ENCODE measurements around the gene TSBP1. TPM values are rescaled to one million over a fixed set of nuclear protein-coding genes. Genes with fewer than 3 reads are reported as not detected.
A peak's percentile ranks its signal among the peaks of the same experiment; 100 is the strongest.

The TSBP1 gene
- not detected for total RNA-seq

GRCh38 chr6:32371803-32372202, at the start of gene TSBP1:
TSBP1 (minus strand) TSS chr6:32371903; CDS start chr6:32371706, 197 bp downstream.
- peak within 1 kb of the TSS in 1 of 2 donors; percentile 51 for H3K4me3 Mint-ChIP-seq
- peaks cover 30% of the 10 kb centered on the region for H3K27me3 Mint-ChIP-seq (ENCODE audit: low read depth)
- peaks cover 7% of the 10 kb centered on the region for H3K4me1 Mint-ChIP-seq (ENCODE audit: low read depth)
- no peak for DNase-seq
- H3K27ac Mint-ChIP-seq: peak within 1 kb of the TSS; percentile 77
- ATAC-seq (replicated peaks in 1 of 2): no peak
- H3K9me3 Mint-ChIP-seq: no peaks in the 10 kb centered on the region
- H3K36me3 Mint-ChIP-seq (ENCODE audit: insufficient read depth in 2 of 2): no peaks in the 10 kb centered on the region

GRCh38 chr6:32416036-32416435, 44.3 kb upstream of the TSBP1 start:
- DNase-seq (no peak), ATAC-seq (replicated peaks in 1 of 2) (no peak)
- Mint-ChIP-seq H3K9me3 (no peaks in the 10 kb centered on the region), H3K4me1 (ENCODE audit: low read depth) (peaks cover 13% of the 10 kb centered on the region), H3K4me3 (no peak overlapping the region), H3K27me3 (ENCODE audit: low read depth) (peaks cover 74% of the 10 kb centered on the region), H3K36me3 (ENCODE audit: insufficient read depth in 2 of 2) (no peaks in the 10 kb centered on the region), H3K27ac (no peak overlapping the region)

- H3K9me3 Mint-ChIP-seq: no peaks in the 10 kb centered on the region
- H3K27ac Mint-ChIP-seq: no peak overlapping the region
- no peaks in the 10 kb centered on the region for H3K36me3 Mint-ChIP-seq (ENCODE audit: insufficient read depth in 2 of 2)
- ATAC-seq (replicated peaks in 1 of 2): peak; percentile 55 to 60
- H3K27me3 Mint-ChIP-seq (ENCODE audit: low read depth): peaks cover 75% of the 10 kb centered on the region
- H3K4me1 Mint-ChIP-seq (ENCODE audit: low read depth): peaks cover 13% of the 10 kb centered on the region
- peak; percentile 77 to 78 for DNase-seq
- H3K4me3 Mint-ChIP-seq: peak overlapping the region; percentile 45 to 53
Observed at GRCh38 chr6:32415521-32416019, 43.9 kb upstream of the TSBP1 start.

GRCh38 chr6:32413427-32414047, 41.8 kb upstream of the TSBP1 start:
- Mint-ChIP-seq H3K9me3 (no peaks in the 10 kb centered on the region), H3K27ac (no peak overlapping the region), H3K4me1 (ENCODE audit: low read depth) (peaks cover 13% of the 10 kb centered on the region), H3K27me3 (ENCODE audit: low read depth) (peaks cover 64% of the 10 kb centered on the region), H3K4me3 (no peak overlapping the region), H3K36me3 (ENCODE audit: insufficient read depth in 2 of 2) (no peaks in the 10 kb centered on the region)
- peak; percentile 83 to 88 for DNase-seq
- ATAC-seq (replicated peaks in 1 of 2): peak; percentile 84 to 90

GRCh38 chr6:32411566-32412327, 40.0 kb upstream of the TSBP1 start:
- Mint-ChIP-seq H3K4me3 (no peak overlapping the region), H3K36me3 (ENCODE audit: insufficient read depth in 2 of 2) (no peaks in the 10 kb centered on the region), H3K4me1 (ENCODE audit: low read depth) (peaks cover 13% of the 10 kb centered on the region), H3K27ac (no peak overlapping the region), H3K27me3 (ENCODE audit: low read depth) (peaks cover 73% of the 10 kb centered on the region), H3K9me3 (no peaks in the 10 kb centered on the region)
- DNase-seq (no peak), ATAC-seq (replicated peaks in 1 of 2) (no peak)

GRCh38 chr6:32410906-32411305, 39.2 kb upstream of the TSBP1 start:
- Mint-ChIP-seq H3K27ac (no peak overlapping the region), H3K4me3 (no peak overlapping the region), H3K9me3 (no peaks in the 10 kb centered on the region), H3K27me3 (ENCODE audit: low read depth) (peaks cover 77% of the 10 kb centered on the region), H3K36me3 (ENCODE audit: insufficient read depth in 2 of 2) (no peaks in the 10 kb centered on the region), H3K4me1 (ENCODE audit: low read depth) (peaks cover 13% of the 10 kb centered on the region)
- no peak for ATAC-seq (replicated peaks in 1 of 2)
- no peak for DNase-seq

- DNase-seq (no peak), ATAC-seq (replicated peaks in 1 of 2) (no peak)
- H3K4me1 Mint-ChIP-seq (ENCODE audit: low read depth): no peaks in the 10 kb centered on the region
- H3K36me3 Mint-ChIP-seq (ENCODE audit: insufficient read depth in 2 of 2): no peaks in the 10 kb centered on the region
- H3K27me3 Mint-ChIP-seq (ENCODE audit: low read depth): peaks cover 63% of the 10 kb centered on the region
- no peak within 1 kb of the TSS for H3K4me3 Mint-ChIP-seq
- H3K27ac Mint-ChIP-seq: no peak within 1 kb of the TSS
- no peaks in the 10 kb centered on the region for H3K9me3 Mint-ChIP-seq
Observed at GRCh38 chr6:32406857-32407256, 35.2 kb upstream of the TSBP1 start, which contains the start of gene BTNL2. BTNL2 (minus strand) TSS chr6:32407181; CDS start chr6:32407123, 58 bp downstream.

- peaks cover 56% of the 10 kb centered on the region for H3K27me3 Mint-ChIP-seq (ENCODE audit: low read depth)
- H3K36me3 Mint-ChIP-seq (ENCODE audit: insufficient read depth in 2 of 2): no peaks in the 10 kb centered on the region
Observed at GRCh38 chr6:32406197-32406596, 34.5 kb upstream of the TSBP1 start.

GRCh38 chr6:32405656-32406055, 34.0 kb upstream of the TSBP1 start:
- Mint-ChIP-seq H3K4me1 (ENCODE audit: low read depth) (no peaks in the 10 kb centered on the region), H3K9me3 (no peaks in the 10 kb centered on the region), H3K27ac (no peak overlapping the region), H3K36me3 (ENCODE audit: insufficient read depth in 2 of 2) (no peaks in the 10 kb centered on the region), H3K27me3 (ENCODE audit: low read depth) (peaks cover 52% of the 10 kb centered on the region), H3K4me3 (no peak overlapping the region)
- no peak for ATAC-seq (replicated peaks in 1 of 2)
- DNase-seq: no peak

More at GRCh38 chr6:32406197-32406596, 34.5 kb upstream of the TSBP1 start:
- no peak for DNase-seq
- Mint-ChIP-seq H3K27ac (no peak overlapping the region), H3K9me3 (no peaks in the 10 kb centered on the region), H3K4me1 (ENCODE audit: low read depth) (no peaks in the 10 kb centered on the region), H3K4me3 (no peak overlapping the region)
- ATAC-seq (replicated peaks in 1 of 2): no peak

GRCh38 chr6:32402812-32403211, 31.1 kb upstream of the TSBP1 start:
- Mint-ChIP-seq H3K27me3 (ENCODE audit: low read depth) (peaks cover 50% of the 10 kb centered on the region), H3K4me3 (no peak overlapping the region), H3K36me3 (ENCODE audit: insufficient read depth in 2 of 2) (no peaks in the 10 kb centered on the region), H3K4me1 (ENCODE audit: low read depth) (no peaks in the 10 kb centered on the region), H3K27ac (no peak overlapping the region), H3K9me3 (no peaks in the 10 kb centered on the region)
- ATAC-seq (replicated peaks in 1 of 2) (no peak), DNase-seq (no peak)

- Mint-ChIP-seq H3K4me3 (no peak overlapping the region), H3K27ac (no peak overlapping the region), H3K4me1 (ENCODE audit: low read depth) (peaks cover 7% of the 10 kb centered on the region), H3K36me3 (ENCODE audit: insufficient read depth in 2 of 2) (no peaks in the 10 kb centered on the region), H3K27me3 (ENCODE audit: low read depth) (peaks cover 37% of the 10 kb centered on the region), H3K9me3 (no peaks in the 10 kb centered on the region)
- no peak for ATAC-seq (replicated peaks in 1 of 2)
- DNase-seq: no peak
Observed at GRCh38 chr6:32401284-32401963, 29.7 kb upstream of the TSBP1 start.

GRCh38 chr6:32397252-32397920, 25.7 kb upstream of the TSBP1 start:
- H3K4me3 Mint-ChIP-seq: peak overlapping the region in 1 of 2 donors; percentile 2
- H3K9me3 Mint-ChIP-seq: no peaks in the 10 kb centered on the region
- no peaks in the 10 kb centered on the region for H3K36me3 Mint-ChIP-seq (ENCODE audit: insufficient read depth in 2 of 2)
- peaks cover 36% of the 10 kb centered on the region for H3K27me3 Mint-ChIP-seq (ENCODE audit: low read depth)
- H3K4me1 Mint-ChIP-seq (ENCODE audit: low read depth): peaks cover 7% of the 10 kb centered on the region
- no peak overlapping the region for H3K27ac Mint-ChIP-seq
- peak; percentile 34 to 71 for ATAC-seq (replicated peaks in 1 of 2)
- no peak for DNase-seq

Measured in activated T-cell treated with anti-CD3 and anti-CD28 coated beads, Interleukin-2, amount 50 U/mL, for 72 hours (primary cell).